Activated B cell treated with CpG ODN at 0.5 μM for 24 hours (primary cell): ENCODE data around the gene OR13A1. TPM values are rescaled to one million over a fixed set of nuclear protein-coding genes. Genes with fewer than 3 reads are reported as not detected.
"Not testable (repeated sequence)": the region's sequence is repeated elsewhere in the genome, so short reads cannot be mapped to it uniquely, and the experiment has no call there.

Source experiments
- ATAC-seq: fragments of 200-7000 bp; cut with Tn5 transposase; one replicate; pipeline ENCODE4 v1.10.0; 2021; ENCODE audit warnings: low read depth, mild to moderate bottlenecking, moderate library complexity
- CTCF ChIA-PET: fragments of 350-600 bp; sonication (Branson Sonifier 250); formaldehyde crosslinking; loops from one replicate; lab custom pipeline; 2021; ENCODE audit warnings: antibody characterized with exemption; lab: Charles Lee
- POLR2A ChIA-PET: fragments of 350-600 bp; sonication (Branson Sonifier 250); formaldehyde crosslinking; loops from one replicate; lab custom pipeline; 2021; ENCODE audit warnings: antibody characterized with exemption; lab: Charles Lee
- DNase-seq: peaks from one replicate; pipeline ENCODE4 v3.0.0; 2022
- H3K27ac Mint-ChIP-seq: one replicate; pipeline ENCODE4 v1.8.0; 2020; ENCODE audit warnings: mixed read lengths
- H3K27me3 Mint-ChIP-seq: one replicate; pipeline ENCODE4 v1.8.0; 2021; ENCODE audit warnings: mixed read lengths
- H3K36me3 Mint-ChIP-seq: one replicate; pipeline ENCODE4 v1.8.0; 2021; ENCODE audit warnings: low read depth, mixed read lengths
- H3K4me1 Mint-ChIP-seq: one replicate; pipeline ENCODE4 v1.8.0; 2021; ENCODE audit warnings: mixed read lengths
- H3K4me3 Mint-ChIP-seq: one replicate; pipeline ENCODE4 v1.8.0; 2020; ENCODE audit warnings: mild to moderate bottlenecking, mixed read lengths
- H3K9me3 Mint-ChIP-seq: one replicate; pipeline ENCODE4 v1.8.0; 2020; ENCODE audit warnings: mixed read lengths
- CTCF ChIP-seq: fragments of 200-600 bp; IDR thresholded peaks from one replicate; pipeline ENCODE4 v1.8.0; 2022; ENCODE audit warnings: antibody characterized with exemption, mild to moderate bottlenecking
- intact Hi-C: fragments of 100-400 bp; cut with micrococcal nuclease; formaldehyde crosslinking; loops from one replicate; pipeline ENCODE4 v1.15.1; 2024
- total RNA-seq: library from RNA; stranded (reverse); gene quantifications from 2 replicates; pipeline ENCODE4 v1.2.3, GENCODE V29; 2022

Gene OR13A1
- total RNA-seq, 1 donor from 2014 or later, result 0.53 TPM

- no peak for TF ChIP-seq CTCF
- Mint-ChIP-seq H3K27me3 (no peaks in the 10 kb centered on the region), H3K4me3 (no peak overlapping the region), H3K4me1 (no peaks in the 10 kb centered on the region), H3K27ac (no peak overlapping the region), H3K36me3 (no peaks in the 10 kb centered on the region), H3K9me3 (no peaks in the 10 kb centered on the region)
- ChIA-PET POLR2A (no interaction called here), CTCF (no interaction called here)
- ATAC-seq (no peak), DNase-seq (no peak)
- intact Hi-C loops, result no loop called here
Measured at GRCh38 chr10:45278860-45279498, 36.4 kb downstream of the OR13A1 start.

GRCh38 chr10:45276146-45276545 is 39.3 kb downstream of the OR13A1 start:
- intact Hi-C loops, H3K4me1 Mint-ChIP-seq, H3K36me3 Mint-ChIP-seq, POLR2A ChIA-PET, H3K4me3 Mint-ChIP-seq, H3K27me3 Mint-ChIP-seq, H3K27ac Mint-ChIP-seq, CTCF ChIA-PET, ATAC-seq, H3K9me3 Mint-ChIP-seq, DNase-seq: not testable (repeated sequence)

DNA sequence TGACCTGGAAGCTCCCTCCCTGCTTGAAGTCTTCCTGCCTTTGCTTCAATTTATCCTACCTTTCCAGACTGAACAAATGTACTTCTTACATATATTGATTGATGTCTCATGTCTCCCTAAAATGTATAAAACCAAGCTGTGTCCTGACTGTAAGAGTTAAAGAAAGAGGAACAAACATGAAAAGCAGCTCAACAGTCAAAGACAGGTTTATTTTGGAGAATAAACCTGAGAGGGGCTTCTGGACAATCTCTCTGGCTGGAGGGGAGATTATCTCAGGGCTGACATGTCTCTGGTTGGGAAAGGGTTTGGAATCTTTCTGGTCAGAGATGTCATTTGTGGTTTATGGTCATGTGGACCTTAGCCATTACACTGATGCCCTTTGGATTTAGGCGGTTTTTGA is 41.0 kb downstream of the OR13A1 start:
- Mint-ChIP-seq H3K36me3 (no peaks in the 10 kb centered on the region), H3K9me3 (peaks cover 2% of the 10 kb centered on the region), H3K27me3 (no peaks in the 10 kb centered on the region), H3K4me1 (no peaks in the 10 kb centered on the region), H3K27ac (no peak overlapping the region), H3K4me3 (no peak overlapping the region)
- CTCF ChIA-PET, result no interaction called here
- DNase-seq (no peak), ATAC-seq (no peak)
- POLR2A ChIA-PET, result no interaction called here
- TF ChIP-seq CTCF, result no peak
- intact Hi-C loops, result no loop called here

DNA sequence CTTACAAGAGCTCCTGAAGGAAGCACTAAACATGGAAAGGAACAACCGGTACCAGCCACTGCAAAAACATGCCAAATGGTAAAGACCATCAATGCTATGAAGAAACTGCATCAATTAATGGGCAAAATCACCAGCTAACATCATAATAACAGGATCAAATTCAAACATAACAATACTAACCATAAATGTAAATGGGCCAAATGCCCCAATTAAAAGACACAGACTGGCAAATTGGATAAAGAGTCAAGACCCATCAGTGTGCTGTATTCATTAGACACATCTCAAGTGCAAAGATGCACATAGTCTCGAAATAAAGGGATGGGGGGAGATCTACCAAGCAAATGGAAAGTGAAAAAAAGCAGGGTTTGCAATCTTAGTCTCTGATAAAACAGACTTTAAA is 47.6 kb downstream of the OR13A1 start:
- DNase-seq, POLR2A ChIA-PET, ATAC-seq, CTCF ChIA-PET, H3K27ac Mint-ChIP-seq, H3K36me3 Mint-ChIP-seq, H3K4me3 Mint-ChIP-seq, intact Hi-C loops, H3K9me3 Mint-ChIP-seq, H3K4me1 Mint-ChIP-seq, H3K27me3 Mint-ChIP-seq: not testable (repeated sequence)

- peaks cover 4% of the 10 kb centered on the region for H3K9me3 Mint-ChIP-seq
- peaks cover 11% of the 10 kb centered on the region for H3K27me3 Mint-ChIP-seq
- no peak for TF ChIP-seq CTCF
- H3K4me1 Mint-ChIP-seq, result no peaks in the 10 kb centered on the region
- no peak overlapping the region for H3K27ac Mint-ChIP-seq
- DNase-seq (no peak), ATAC-seq (no peak)
- no peak overlapping the region for H3K4me3 Mint-ChIP-seq
- H3K36me3 Mint-ChIP-seq, result no peaks in the 10 kb centered on the region
- ChIA-PET POLR2A (no interaction called here), CTCF (no interaction called here)
- intact Hi-C loops, result no loop called here
Measured at GRCh38 chr10:45265996-45266395, 49.4 kb downstream of the OR13A1 start.

DNA sequence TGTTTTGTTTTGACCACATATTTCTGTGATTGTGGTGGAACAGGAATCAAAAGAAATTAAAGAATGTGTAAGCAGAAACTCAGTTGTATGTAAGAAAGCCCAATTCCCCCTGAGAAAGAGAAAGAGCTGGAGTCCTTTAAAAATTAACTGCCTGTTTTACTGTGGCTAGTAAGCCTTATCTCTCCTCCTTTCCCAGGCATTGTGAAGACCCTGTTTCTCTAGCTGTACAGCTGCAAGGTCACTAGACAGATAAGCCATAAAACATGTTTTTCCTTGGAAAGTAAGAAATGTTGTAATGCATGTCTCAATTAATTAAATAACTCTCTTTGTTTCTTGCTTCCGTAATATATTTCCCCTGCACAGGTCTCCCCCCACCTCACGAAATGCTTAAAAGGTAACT is 53.5 kb downstream of the OR13A1 start:
- peaks cover 3% of the 10 kb centered on the region for H3K9me3 Mint-ChIP-seq
- H3K27ac Mint-ChIP-seq, result no peak overlapping the region
- H3K27me3 Mint-ChIP-seq, result peaks cover 11% of the 10 kb centered on the region
- H3K36me3 Mint-ChIP-seq, result no peaks in the 10 kb centered on the region
- POLR2A ChIA-PET, result no interaction called here
- CTCF ChIA-PET, result no interaction called here
- no peak overlapping the region for H3K4me3 Mint-ChIP-seq
- ATAC-seq (no peak), DNase-seq (no peak)
- TF ChIP-seq CTCF, result no peak
- no peaks in the 10 kb centered on the region for H3K4me1 Mint-ChIP-seq
- intact Hi-C loops, result no loop called here
